ENCODE results near the gene C1QTNF2. TPM values are rescaled to one million over a fixed set of nuclear protein-coding genes. Genes with fewer than 3 reads are reported as not detected.

The C1QTNF2 gene
- total RNA-seq, 1 donor from 2014 or later: not detected

DNA sequence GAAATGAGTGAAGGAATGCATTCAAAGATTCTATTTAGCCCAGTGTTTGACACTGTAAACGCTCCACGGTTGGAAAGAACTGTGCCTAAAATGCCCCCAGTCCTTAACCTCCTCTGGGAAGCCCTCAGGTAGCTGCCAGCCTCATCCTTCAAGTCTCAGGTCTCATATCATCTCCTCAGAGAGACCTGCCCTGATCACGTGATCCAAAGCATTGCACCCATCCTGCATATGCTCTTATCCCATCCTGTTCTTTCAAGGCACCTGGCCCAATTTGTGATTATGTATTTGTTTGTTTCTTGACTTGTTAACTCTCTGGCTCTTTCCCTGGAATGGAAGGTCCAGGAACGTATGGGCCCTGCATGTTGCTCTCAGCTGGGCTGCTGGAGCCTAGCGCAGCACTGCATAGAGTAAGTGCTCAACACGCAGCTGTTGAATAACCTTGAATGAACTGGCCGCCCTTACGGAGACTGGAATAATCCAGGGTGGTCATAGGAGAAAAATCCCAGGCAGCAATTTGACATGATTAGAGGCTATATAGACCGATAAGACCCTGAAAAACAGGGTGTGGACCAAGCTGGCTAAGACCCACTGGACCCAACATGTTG lies 8.7 kb downstream of the C1QTNF2 start:
- TF ChIP-seq CTCF (IDR thresholded peaks at IDR 0.05; ENCODE audit: insufficient read depth, low read length, severe bottlenecking): no peak
- no peak for FAIRE-seq
- Histone ChIP-seq H3K4me3 (ENCODE audit: low read depth, low read length) (no peak overlapping the region), H3K27me3 (ENCODE audit: control insufficient read depth, insufficient read depth, low read length) (no peaks in the 10 kb centered on the region), H3K36me3 (ENCODE audit: control insufficient read depth, insufficient read depth, low read length) (no peaks in the 10 kb centered on the region)
- DNase-seq (ENCODE audit: low read depth): no peak

DNA sequence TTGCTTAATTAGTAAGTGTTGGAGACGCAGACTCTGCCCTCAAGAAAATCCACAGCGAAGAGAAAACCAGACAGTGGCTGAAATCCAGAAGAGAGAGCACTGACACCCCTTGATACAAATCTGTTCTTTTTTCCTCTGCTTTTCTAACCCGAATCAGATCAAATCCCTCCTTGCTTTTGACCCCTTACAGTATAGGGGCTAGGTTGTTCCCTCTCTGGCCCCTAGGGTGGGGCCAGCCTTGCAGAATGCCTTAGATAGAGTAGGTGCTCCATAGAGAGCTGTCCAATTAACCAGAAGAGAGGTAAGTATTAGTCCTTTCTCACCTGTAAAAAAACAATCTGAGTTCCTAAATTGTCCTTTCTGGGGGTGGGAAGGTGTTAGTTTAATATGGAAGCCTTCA lies 10.1 kb downstream of the C1QTNF2 start:
- FAIRE-seq (no peak), DNase-seq (ENCODE audit: low read depth) (no peak)
- Histone ChIP-seq H3K36me3 (ENCODE audit: control insufficient read depth, insufficient read depth, low read length) (no peaks in the 10 kb centered on the region), H3K4me3 (ENCODE audit: low read depth, low read length) (no peak overlapping the region), H3K27me3 (ENCODE audit: control insufficient read depth, insufficient read depth, low read length) (no peaks in the 10 kb centered on the region)
- TF ChIP-seq CTCF (IDR thresholded peaks at IDR 0.05; ENCODE audit: insufficient read depth, low read length, severe bottlenecking): no peak

DNA sequence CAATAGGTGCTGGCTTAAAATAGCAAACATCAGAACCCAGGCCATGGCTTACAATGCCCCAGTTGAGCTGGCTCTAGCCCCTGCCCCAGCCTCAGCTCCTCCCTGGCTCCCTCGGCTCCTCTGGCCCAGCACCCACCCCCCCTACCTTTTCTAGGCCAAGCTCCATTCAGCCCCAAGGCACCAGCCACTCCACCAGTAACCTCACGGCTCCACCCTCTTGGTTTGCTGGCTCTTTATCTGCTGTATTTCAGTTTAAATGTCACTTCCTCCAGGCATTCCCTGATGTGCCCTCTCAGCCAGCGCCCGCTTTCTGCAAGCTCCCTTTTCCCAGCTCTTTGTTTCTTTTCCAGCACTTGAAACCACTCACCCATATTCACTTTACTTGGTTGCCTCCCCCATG lies 10.6 kb downstream of the C1QTNF2 start:
- no peak for TF ChIP-seq CTCF (IDR thresholded peaks at IDR 0.05; ENCODE audit: insufficient read depth, low read length, severe bottlenecking)
- Histone ChIP-seq H3K36me3 (ENCODE audit: control insufficient read depth, insufficient read depth, low read length) (no peaks in the 10 kb centered on the region), H3K27me3 (ENCODE audit: control insufficient read depth, insufficient read depth, low read length) (no peaks in the 10 kb centered on the region), H3K4me3 (ENCODE audit: low read depth, low read length) (no peak overlapping the region)
- FAIRE-seq: no peak
- no peak for DNase-seq (ENCODE audit: low read depth)

DNA sequence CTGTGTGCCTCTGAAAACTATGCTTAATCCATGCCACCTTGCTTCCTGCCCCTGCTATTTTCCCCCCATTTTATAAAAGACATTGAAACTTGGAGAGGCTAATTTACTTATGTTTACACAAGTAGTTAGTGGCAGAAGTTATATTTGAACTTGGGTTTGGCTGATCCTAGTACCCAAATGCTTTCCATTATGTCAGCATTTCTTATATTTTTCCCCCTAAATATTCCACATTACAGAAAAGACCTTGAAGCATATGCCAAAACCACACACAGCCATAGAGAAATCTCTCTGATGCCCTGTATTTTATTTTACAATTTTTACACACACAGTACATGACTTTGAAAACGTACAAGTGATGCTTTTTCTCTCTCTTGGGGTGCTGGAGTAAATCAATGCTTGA lies 11.2 kb downstream of the C1QTNF2 start:
- no peak for TF ChIP-seq CTCF (IDR thresholded peaks at IDR 0.05; ENCODE audit: insufficient read depth, low read length, severe bottlenecking)
- H3K4me3 ChIP-seq (ENCODE audit: low read depth, low read length): no peak overlapping the region
- no peak for FAIRE-seq
- H3K36me3 ChIP-seq (ENCODE audit: control insufficient read depth, insufficient read depth, low read length): no peaks in the 10 kb centered on the region
- no peaks in the 10 kb centered on the region for H3K27me3 ChIP-seq (ENCODE audit: control insufficient read depth, insufficient read depth, low read length)
- no peak for DNase-seq (ENCODE audit: low read depth)

- Histone ChIP-seq H3K4me3 (ENCODE audit: low read depth, low read length) (no peak overlapping the region), H3K27me3 (ENCODE audit: control insufficient read depth, insufficient read depth, low read length) (no peaks in the 10 kb centered on the region), H3K36me3 (ENCODE audit: control insufficient read depth, insufficient read depth, low read length) (no peaks in the 10 kb centered on the region)
- DNase-seq (ENCODE audit: low read depth) (no peak), FAIRE-seq (no peak)
- no peak for TF ChIP-seq CTCF (IDR thresholded peaks at IDR 0.05; ENCODE audit: insufficient read depth, low read length, severe bottlenecking)
Observed at GRCh38 chr5:160357861-160358411, 12.5 kb downstream of the C1QTNF2 start.

GRCh38 chr5:160357394-160357793 lies 13.0 kb downstream of the C1QTNF2 start:
- Histone ChIP-seq H3K4me3 (ENCODE audit: low read depth, low read length) (no peak overlapping the region), H3K27me3 (ENCODE audit: control insufficient read depth, insufficient read depth, low read length) (no peaks in the 10 kb centered on the region), H3K36me3 (ENCODE audit: control insufficient read depth, insufficient read depth, low read length) (no peaks in the 10 kb centered on the region)
- FAIRE-seq: no peak
- DNase-seq (ENCODE audit: low read depth): no peak
- no peak for TF ChIP-seq CTCF (IDR thresholded peaks at IDR 0.05; ENCODE audit: insufficient read depth, low read length, severe bottlenecking)
